H1 (cell line): ENCODE results near the gene OGFOD3. TPM values are rescaled to one million over a fixed set of nuclear protein-coding genes. Genes with fewer than 3 reads are reported as not detected.

Experiments used
- ASH2L ChIP-seq: fragments of 200-600, 300-600 bp; sonication (generic); IDR thresholded peaks from one replicate; pipeline ENCODE4 v1.7.1; 2017; ENCODE audit warnings: low read length
- KDM1A ChIP-seq: fragments of 200-600, 300-600 bp; sonication (generic); IDR thresholded peaks from 2 replicates; pipeline ENCODE4 v1.7.1; 2016; ENCODE audit warnings: mild to moderate bottlenecking, low read length, borderline replicate concordance
- RFX5 ChIP-seq: IDR thresholded peaks from 2 replicates; pipeline ENCODE4 v1.6.1; 2011; ENCODE audit warnings: low read depth, low read length, improper control_type of control experiment, borderline replicate concordance
- YY1 ChIP-seq: IDR thresholded peaks from 2 replicates; pipeline ENCODE4 v1.6.1; 2011; ENCODE audit warnings: low read depth, mild to moderate bottlenecking, low read length
- polyA plus RNA-seq, 7 experiments: library from polyadenylated mRNA; depleted of rRNA in 3 of 7; stranded (reverse) in 5 of 7; unstranded in 2 of 7; fragments of >200 nt in 5 of 7; fragments of 200-250 nt in 2 of 7; gene quantifications; 1 replicate in 5 of 7; 2 replicates in 1 of 7; 4 replicates in 1 of 7; pipeline versions ENCODE4 v1.2.1 to v1.2.3, GENCODE V29; 2011 to 2013; ENCODE audit warnings: missing spikeins in 2 of 7, mixed read lengths in 2 of 7
- total RNA-seq: library from RNA; stranded (reverse); fragmentation: NEBNext Ultra II Directional; extraction: Animal tissue kit (Norgen Biotek cat#: 25700); gene quantifications from 2 replicates; pipeline ENCODE4 v1.2.1, GENCODE V29; 2021

The OGFOD3 gene
- total and polyA plus RNA-seq, 2 of the 8 experiments (the other 6 are each of a cell fraction or from before 2014, with no cell fraction given) = 21.1 to 21.8 TPM

GRCh38 chr17:82447876-82448275 lies 29.5 kb upstream of the OGFOD3 start (continued):
- TF ChIP-seq ASH2L = no peak
- TF ChIP-seq YY1 = no peak
- TF ChIP-seq KDM1A = no peak
- TF ChIP-seq RFX5 = no peak
